Fibroblast of lung (primary cell): Measurements from ENCODE around the gene WASF3. TPM values are rescaled to one million over a fixed set of nuclear protein-coding genes. Genes with fewer than 3 reads are reported as not detected.
A peak's percentile ranks its signal among the peaks of the same experiment; 100 is the strongest.

Source experiments
- DNase-seq, 2 donors: peaks; one replicate each; pipeline versions ENCODE4 v3.0.0 to v3.0.0-alpha.2; 2010; ENCODE audit warnings: low read depth in 2 of 2
- H2AFZ ChIP-seq: 2 replicates; pipeline ENCODE4 v1.5.1; 2012; ENCODE audit warnings: low read length, control low read depth, inconsistent platforms
- H3K27ac ChIP-seq: 2 replicates; pipeline ENCODE4 v1.5.1; 2011; ENCODE audit warnings: low read length, control low read depth; ENCODE audit not compliant: insufficient read depth
- H3K27me3 ChIP-seq: 2 replicates; pipeline ENCODE4 v1.5.1; 2011; ENCODE audit warnings: mild to moderate bottlenecking, low read length; ENCODE audit not compliant: control insufficient read depth, insufficient read depth
- H3K36me3 ChIP-seq: 2 replicates; pipeline ENCODE4 v1.5.1; 2011; ENCODE audit warnings: low read length; ENCODE audit not compliant: control insufficient read depth, insufficient read depth
- H3K4me1 ChIP-seq: 2 replicates; pipeline ENCODE4 v1.5.1; 2011; ENCODE audit warnings: low read length; ENCODE audit not compliant: control insufficient read depth, insufficient read depth; ENCODE audit errors: extremely low read depth
- H3K4me2 ChIP-seq: 2 replicates; pipeline ENCODE4 v1.5.1; 2011; ENCODE audit warnings: low read length, control low read depth; ENCODE audit not compliant: insufficient read depth; ENCODE audit errors: extremely low read depth
- H3K4me3 ChIP-seq, 4 experiments: fragments of 200-600 bp in 1 of 4; sonication (generic) in 1 of 4; replicated peaks in 1 of 4; 2 replicates each; pipeline ENCODE4 v1.5.1; 2011 to 2016; ENCODE audit warnings: low read length in 4 of 4, low read depth in 3 of 4, mild to moderate bottlenecking in 3 of 4, control low read depth in 2 of 4, inconsistent platforms in 1 of 4, mixed read lengths in 1 of 4; ENCODE audit not compliant: insufficient read depth in 1 of 4; ENCODE audit errors: control extremely low read depth in 1 of 4
- H3K79me2 ChIP-seq: 2 replicates; pipeline ENCODE4 v1.5.1; 2012; ENCODE audit warnings: mild to moderate bottlenecking, low read length, inconsistent platforms; ENCODE audit not compliant: control insufficient read depth, insufficient read depth
- H3K9ac ChIP-seq: 2 replicates; pipeline ENCODE4 v1.5.1; 2011; ENCODE audit warnings: mild to moderate bottlenecking, low read length, control low read depth; ENCODE audit not compliant: insufficient read depth
- H3K9me3 ChIP-seq: 2 replicates; pipeline ENCODE4 v1.5.1; 2012; ENCODE audit warnings: low read depth, low read length; ENCODE audit not compliant: control insufficient read depth, insufficient read depth
- H4K20me1 ChIP-seq: 2 replicates; pipeline ENCODE4 v1.5.1; 2011; ENCODE audit warnings: low read length; ENCODE audit not compliant: control insufficient read depth, insufficient read depth; ENCODE audit errors: extremely low read depth
- CTCF ChIP-seq, 2 donors: IDR thresholded peaks in 1 of 2; conservative IDR thresholded peaks in 1 of 2; 1 replicate in 1 of 2; 2 replicates in 1 of 2; pipeline ENCODE4 v1.5.1; 2011 to 2012; ENCODE audit warnings: low read length in 2 of 2, control low read depth in 1 of 2, inconsistent platforms in 1 of 2, low read depth in 1 of 2, mild to moderate bottlenecking in 1 of 2
- EZH2 ChIP-seq: IDR thresholded peaks from 2 replicates; pipeline ENCODE4 v1.5.1; 2012; ENCODE audit warnings: low read length, control low read depth, mild to moderate bottlenecking; ENCODE audit errors: missing control alignments
- polyA plus RNA-seq, 2 donors: library from polyadenylated mRNA; depleted of rRNA in 1 of 2; stranded (reverse) in 1 of 2; unstranded in 1 of 2; fragments of >200 nt; gene quantifications; 2 replicates each; pipeline ENCODE4 v1.2.1, GENCODE V29; 2011 to 2012; ENCODE audit warnings: missing spikeins in 1 of 2
- total RNA-seq: library from RNA; depleted of rRNA; stranded (reverse); fragments of >200 nt; gene quantifications from 2 replicates; pipeline ENCODE4 v1.2.1, GENCODE V29; 2014

The WASF3 gene
- total and polyA plus RNA-seq, 2 donors (not counting 1 experiment from before 2014, with no cell fraction given) = 18.2 to 19.5 TPM

GRCh38 chr13:26529441-26529840, 28.0 kb upstream of the WASF3 start:
- Histone ChIP-seq H3K27me3 (no peaks in the 10 kb centered on the region), H3K79me2 (no peaks in the 10 kb centered on the region), H3K4me1 (no peaks in the 10 kb centered on the region), H3K36me3 (no peaks in the 10 kb centered on the region), H3K9me3 (no peaks in the 10 kb centered on the region), H3K4me2 (no peak overlapping the region), H3K4me3 (no peak overlapping the region), H2AFZ (no peak overlapping the region), H4K20me1 (no peaks in the 10 kb centered on the region), H3K9ac (no peak overlapping the region), H3K27ac (no peak overlapping the region)
- no peak for TF ChIP-seq CTCF (conservative IDR thresholded peaks at IDR 0.05 in 1 of 2, IDR thresholded peaks at IDR 0.05 in 1 of 2; ENCODE audit: low read depth in 1 of 2, low read length in 2 of 2)
- DNase-seq = peak; percentile 58 to 74

DNA sequence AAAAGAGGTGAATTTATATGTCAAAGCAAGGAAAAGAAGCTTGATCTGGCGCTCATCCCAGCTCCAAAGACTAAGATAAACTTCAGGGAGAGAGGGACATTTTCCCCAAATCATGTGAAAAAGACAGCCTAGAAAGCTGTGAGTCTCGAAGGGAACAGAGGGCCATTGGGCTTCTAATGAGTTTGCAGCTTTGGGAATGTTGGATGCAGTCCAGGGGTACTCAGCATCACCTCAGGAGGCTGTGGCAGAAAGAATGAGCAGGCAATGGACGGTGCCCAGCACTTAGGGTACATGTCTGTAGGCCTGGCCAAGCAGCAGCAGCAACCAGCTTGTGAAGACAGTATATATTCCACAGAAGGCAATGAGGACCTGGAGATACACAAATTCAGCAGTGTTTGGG, 25.7 kb upstream of the WASF3 start:
- Histone ChIP-seq H3K9ac (no peak overlapping the region), H2AFZ (no peak overlapping the region), H3K36me3 (no peaks in the 10 kb centered on the region), H3K27me3 (no peaks in the 10 kb centered on the region), H3K4me2 (no peak overlapping the region), H3K4me1 (no peaks in the 10 kb centered on the region), H3K79me2 (no peaks in the 10 kb centered on the region), H3K9me3 (no peaks in the 10 kb centered on the region), H3K27ac (no peak overlapping the region), H4K20me1 (no peaks in the 10 kb centered on the region), H3K4me3 (no peak overlapping the region)
- no peak for DNase-seq
- TF ChIP-seq EZH2 (no peak), CTCF (conservative IDR thresholded peaks at IDR 0.05 in 1 of 2, IDR thresholded peaks at IDR 0.05 in 1 of 2; ENCODE audit: low read depth in 1 of 2, low read length in 2 of 2) (no peak)

DNA sequence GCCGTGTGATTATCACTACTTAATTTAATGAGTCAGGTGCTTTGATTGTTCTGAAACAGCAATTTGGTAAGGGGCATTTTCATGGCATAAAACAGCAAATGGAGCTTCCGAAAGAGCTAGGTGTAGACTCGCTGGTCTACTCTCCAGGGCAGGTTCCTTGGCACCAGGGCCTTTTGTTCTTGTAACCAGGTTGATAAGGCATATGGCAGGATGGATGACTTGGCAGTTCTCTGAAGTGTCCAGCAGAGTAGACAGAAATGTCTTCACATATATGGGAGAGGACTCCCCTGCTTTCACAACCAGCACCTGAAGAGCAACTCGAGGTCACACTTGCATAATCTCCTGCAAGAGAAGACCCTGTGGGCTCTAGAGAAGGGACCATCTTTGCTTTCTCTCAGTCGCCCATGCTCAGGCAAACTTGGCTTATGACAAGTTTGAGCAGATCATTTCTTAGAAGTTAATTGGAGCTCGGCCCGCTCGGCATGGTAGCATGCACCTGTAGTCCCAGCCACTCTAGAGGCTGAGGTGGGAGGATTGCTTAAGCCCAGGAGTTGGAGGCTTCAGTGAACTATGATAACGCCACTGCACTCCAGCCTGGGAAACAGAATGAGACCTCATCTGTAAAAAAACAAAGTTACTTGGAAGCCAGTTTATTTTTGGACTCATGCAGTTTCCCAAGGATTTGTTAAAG, 23.3 kb upstream of the WASF3 start:
- no peak overlapping the region for H3K4me2 ChIP-seq
- no peaks in the 10 kb centered on the region for H3K9me3 ChIP-seq
- no peak overlapping the region for H3K4me3 ChIP-seq
- H3K27ac ChIP-seq = no peak overlapping the region
- no peak overlapping the region for H2AFZ ChIP-seq
- H3K36me3 ChIP-seq = no peaks in the 10 kb centered on the region
- no peaks in the 10 kb centered on the region for H3K27me3 ChIP-seq
- no peaks in the 10 kb centered on the region for H4K20me1 ChIP-seq
- no peaks in the 10 kb centered on the region for H3K79me2 ChIP-seq
- H3K4me1 ChIP-seq = no peaks in the 10 kb centered on the region
- TF ChIP-seq EZH2 (no peak), CTCF (conservative IDR thresholded peaks at IDR 0.05 in 1 of 2, IDR thresholded peaks at IDR 0.05 in 1 of 2; ENCODE audit: low read depth in 1 of 2, low read length in 2 of 2) (no peak)
- DNase-seq = no peak
- no peak overlapping the region for H3K9ac ChIP-seq
